WTC11 (cell line): Measurements from ENCODE around the gene RTL1.

Experiments used
- CTCF ChIP-seq: fragments of 200-600 bp; IDR thresholded peaks from 2 replicates; pipeline ENCODE4 v1.8.0; 2022; ENCODE audit warnings: antibody characterized with exemption
- MYBL2 ChIP-seq: sonication (generic); formaldehyde crosslinking; IDR thresholded peaks from 2 replicates; pipeline ENCODE4 v1.8.1; 2023; ENCODE audit warnings: mild to moderate bottlenecking, moderate library complexity, missing genetic modification reagents
- NR2C2 ChIP-seq: sonication (generic); formaldehyde crosslinking; IDR thresholded peaks from 2 replicates; pipeline ENCODE4 v1.8.0; 2022; ENCODE audit warnings: mild to moderate bottlenecking, missing genetic modification reagents
- SP1 ChIP-seq: sonication (generic); formaldehyde crosslinking; conservative IDR thresholded peaks from 2 replicates; pipeline ENCODE4 v1.8.1; 2022; ENCODE audit warnings: missing genetic modification reagents

DNA sequence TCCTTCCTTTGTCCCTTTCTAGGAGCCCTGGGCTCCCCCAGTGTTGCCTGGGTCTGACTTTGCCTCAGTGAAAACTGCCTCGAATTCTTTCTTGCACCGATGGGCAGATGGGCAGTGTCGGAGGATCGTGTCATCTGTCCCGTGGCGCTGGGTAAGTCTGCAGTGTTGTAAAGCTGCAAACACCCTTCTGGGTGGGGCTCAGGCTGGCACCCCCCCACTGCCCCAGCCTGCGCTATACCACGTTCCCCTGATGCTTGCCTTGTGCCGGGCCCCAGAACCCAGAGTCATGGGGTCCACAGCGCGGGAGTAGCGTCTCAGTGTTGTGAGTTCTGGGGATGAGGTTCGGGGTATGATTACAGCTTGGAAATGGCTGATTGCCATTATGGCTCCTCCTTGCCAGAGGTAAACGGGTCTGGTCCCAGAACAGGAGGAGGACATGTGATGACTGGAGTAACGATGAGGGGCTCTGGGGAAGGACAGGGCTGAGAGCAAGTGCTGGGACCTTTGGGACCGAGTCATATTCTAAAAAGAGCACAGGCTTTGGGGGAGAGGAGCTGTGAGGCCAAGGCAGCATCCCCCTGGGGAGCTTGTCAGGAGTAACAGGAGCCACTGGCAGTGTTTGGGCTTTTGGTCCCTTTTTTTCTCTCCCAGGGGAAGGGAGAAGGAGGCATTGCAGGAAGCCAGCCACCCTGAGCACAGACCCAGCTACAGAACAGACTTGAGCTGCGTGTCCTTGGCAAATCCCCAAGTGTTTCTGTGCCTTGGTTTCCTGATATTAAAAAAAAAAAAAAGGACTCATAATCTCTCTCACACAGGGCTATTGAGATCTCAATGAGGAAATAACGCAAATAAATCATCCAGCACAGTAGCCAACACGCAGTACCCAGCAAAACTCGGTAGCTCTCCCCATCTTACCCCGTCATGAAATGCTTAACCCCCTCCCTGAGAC, 4.3 kb downstream of the RTL1 start:
- no peak for TF ChIP-seq MYBL2
- TF ChIP-seq SP1 (CRISPR knock-in tag), result no peak
- TF ChIP-seq CTCF, result no peak
- no peak for TF ChIP-seq NR2C2
